Subcutaneous abdominal adipose tissue (tissue), 5 donors: ENCODE data around the gene SYNJ2.

Experiments used
- H3K27ac ChIP-seq: one replicate; pipeline ENCODE4 v1.7.0; 2013; ENCODE audit warnings: low read depth, mild to moderate bottlenecking, inconsistent platforms, low read length, moderate library complexity
- H3K27me3 ChIP-seq, 5 donors: one replicate each; pipeline ENCODE4 v1.7.0; 2013; ENCODE audit warnings: low read length in 5 of 5, inconsistent platforms in 1 of 5; ENCODE audit not compliant: control insufficient read depth in 5 of 5, insufficient read depth in 4 of 5
- H3K36me3 ChIP-seq, 5 donors: one replicate each; pipeline ENCODE4 v1.7.0; 2013; ENCODE audit warnings: low read length in 5 of 5; ENCODE audit not compliant: control insufficient read depth in 5 of 5, insufficient read depth in 5 of 5
- H3K4me1 ChIP-seq, 5 donors: one replicate each; pipeline ENCODE4 v1.7.0; 2013; ENCODE audit warnings: low read length in 5 of 5, mild to moderate bottlenecking in 3 of 5, moderate library complexity in 1 of 5; ENCODE audit not compliant: control insufficient read depth in 5 of 5, insufficient read depth in 5 of 5
- H3K4me3 ChIP-seq, 5 donors: one replicate each; pipeline ENCODE4 v1.7.0; 2013; ENCODE audit warnings: low read length in 5 of 5, low read depth in 1 of 5
- H3K9ac ChIP-seq, 5 donors: one replicate each; pipeline ENCODE4 v1.7.0; 2013; ENCODE audit warnings: low read length in 5 of 5, mild to moderate bottlenecking in 4 of 5, moderate library complexity in 3 of 5
- H3K9me3 ChIP-seq, 5 donors: one replicate each; pipeline ENCODE4 v1.7.0; 2013; ENCODE audit warnings: low read length in 5 of 5; ENCODE audit not compliant: control insufficient read depth in 5 of 5
- donor health status: healthy.
- donor health status: healthy.
- donor health status: healthy.
- donor health status: healthy.
- donor health status: healthy.

The SYNJ2 gene

DNA sequence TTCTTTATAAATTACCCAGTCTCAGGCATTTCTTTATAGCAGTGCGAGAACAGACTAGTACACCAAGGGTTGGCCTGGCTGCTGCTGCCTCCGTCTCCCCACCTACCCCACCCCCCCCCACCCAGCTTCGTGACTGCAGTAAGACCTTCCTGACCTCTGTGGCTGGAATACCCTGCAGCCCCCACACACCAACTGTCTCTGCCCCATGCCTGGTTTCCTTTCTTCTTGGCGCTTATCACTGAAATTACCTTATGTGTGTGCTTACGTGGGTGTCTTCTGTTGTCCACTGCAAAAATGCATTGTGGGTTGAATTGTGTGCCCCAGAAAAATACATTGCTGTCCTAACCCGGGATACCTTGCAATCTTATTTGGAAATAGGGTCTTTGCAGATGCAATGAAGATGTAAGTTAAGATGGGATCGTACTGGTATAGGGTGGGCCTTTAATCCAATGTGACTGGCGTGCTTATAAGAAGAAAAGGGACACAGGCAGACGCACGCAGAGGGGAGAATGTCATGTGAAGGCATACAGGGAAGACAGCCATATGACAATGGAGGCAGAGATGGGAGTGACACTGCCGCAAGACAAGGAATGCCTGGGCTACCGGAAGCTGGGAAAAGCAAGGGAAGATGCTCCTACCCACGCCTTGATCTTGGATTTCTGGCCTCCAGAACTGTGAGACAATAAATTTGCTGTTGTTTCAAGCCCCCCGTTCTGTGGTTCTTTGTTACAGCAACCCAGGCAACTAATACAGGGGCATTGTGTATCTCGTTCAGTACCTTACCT lies 15.4 kb downstream of the SYNJ2 start:
- Histone ChIP-seq H3K27me3 (no peaks in the 10 kb centered on the region), H3K36me3 (no peaks in the 10 kb centered on the region), H3K9me3 (peaks cover 0 to 5% (median 0%) of the 10 kb centered on the region in 5 donors), H3K4me3 (no peak overlapping the region), H3K4me1 (peaks cover 0 to 5% (median 0%) of the 10 kb centered on the region in 5 donors), H3K9ac (no peak overlapping the region), H3K27ac (no peak overlapping the region)

DNA sequence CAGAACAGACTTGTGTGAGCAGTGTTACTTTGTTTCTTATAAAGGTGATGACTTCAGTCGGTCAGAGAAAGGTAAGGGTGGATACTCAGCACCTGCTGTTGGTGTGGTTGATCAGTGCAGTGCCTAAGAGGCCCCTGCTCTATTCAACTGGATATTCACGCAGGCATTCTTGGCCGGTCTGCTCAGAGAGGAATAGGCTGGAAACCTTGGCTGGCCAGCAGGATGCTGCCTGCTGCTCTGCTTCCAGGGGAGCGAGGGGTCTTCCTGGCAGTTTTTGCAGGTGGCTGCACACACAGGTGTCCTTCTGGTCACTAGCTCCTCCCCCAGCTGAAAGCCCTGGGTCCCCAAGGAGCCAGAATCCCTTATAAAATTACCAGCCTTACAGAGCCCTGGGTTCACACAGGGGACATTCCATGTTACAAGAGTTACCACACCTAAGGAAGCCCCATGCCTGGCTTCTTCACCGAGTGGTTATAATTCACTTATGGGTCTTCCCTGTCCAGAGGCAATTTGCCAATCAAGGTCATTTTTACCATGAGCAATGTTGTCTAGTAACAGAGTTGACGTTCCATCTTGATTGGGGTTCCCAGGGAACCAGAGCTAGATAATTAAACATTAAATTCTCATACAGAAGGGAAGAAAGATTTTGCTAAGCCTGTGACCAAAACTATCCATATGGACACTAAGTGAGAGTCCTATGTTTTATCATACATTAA lies 16.4 kb downstream of the SYNJ2 start:
- no peak overlapping the region for H3K27ac ChIP-seq

DNA sequence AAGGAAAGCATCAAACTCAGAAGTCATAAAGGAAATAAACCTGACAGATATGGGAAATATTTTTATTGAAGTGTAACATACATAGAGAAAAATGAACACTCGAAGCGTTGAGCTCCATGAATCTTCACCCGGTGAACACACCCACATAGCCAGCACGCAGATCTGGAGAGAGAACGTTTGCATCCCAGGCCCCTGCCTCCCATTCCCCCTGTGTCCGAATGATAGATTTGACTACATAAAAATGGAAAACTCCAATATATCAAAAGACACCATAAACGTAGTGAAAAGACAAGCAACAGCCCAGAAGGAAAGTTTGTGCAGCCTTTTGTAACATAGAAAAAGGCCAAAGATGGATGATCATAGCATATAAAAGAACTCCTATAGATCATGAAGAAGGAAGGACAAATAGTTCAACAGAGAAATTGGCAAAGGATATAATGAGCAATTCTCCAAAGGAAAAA lies 17.1 kb downstream of the SYNJ2 start:
- Histone ChIP-seq H3K27me3 (no peaks in the 10 kb centered on the region), H3K36me3 (no peaks in the 10 kb centered on the region), H3K27ac (no peak overlapping the region), H3K4me3 (no peak overlapping the region), H3K9ac (no peak overlapping the region), H3K4me1 (peaks cover 2 to 14% (median 14%) of the 10 kb centered on the region in 5 donors), H3K9me3 (peaks cover 0 to 9% (median 0%) of the 10 kb centered on the region in 5 donors)

More for the DNA sequence above, 16.4 kb downstream of the SYNJ2 start:
- no peaks in the 10 kb centered on the region for H3K36me3 ChIP-seq
- no peaks in the 10 kb centered on the region for H3K27me3 ChIP-seq
- peaks cover 0 to 11% (median 7%) of the 10 kb centered on the region in 5 donors for H3K4me1 ChIP-seq
- H3K4me3 ChIP-seq: no peak overlapping the region
- H3K9ac ChIP-seq: no peak overlapping the region
- H3K9me3 ChIP-seq: peaks cover 0 to 9% (median 0%) of the 10 kb centered on the region in 5 donors

DNA sequence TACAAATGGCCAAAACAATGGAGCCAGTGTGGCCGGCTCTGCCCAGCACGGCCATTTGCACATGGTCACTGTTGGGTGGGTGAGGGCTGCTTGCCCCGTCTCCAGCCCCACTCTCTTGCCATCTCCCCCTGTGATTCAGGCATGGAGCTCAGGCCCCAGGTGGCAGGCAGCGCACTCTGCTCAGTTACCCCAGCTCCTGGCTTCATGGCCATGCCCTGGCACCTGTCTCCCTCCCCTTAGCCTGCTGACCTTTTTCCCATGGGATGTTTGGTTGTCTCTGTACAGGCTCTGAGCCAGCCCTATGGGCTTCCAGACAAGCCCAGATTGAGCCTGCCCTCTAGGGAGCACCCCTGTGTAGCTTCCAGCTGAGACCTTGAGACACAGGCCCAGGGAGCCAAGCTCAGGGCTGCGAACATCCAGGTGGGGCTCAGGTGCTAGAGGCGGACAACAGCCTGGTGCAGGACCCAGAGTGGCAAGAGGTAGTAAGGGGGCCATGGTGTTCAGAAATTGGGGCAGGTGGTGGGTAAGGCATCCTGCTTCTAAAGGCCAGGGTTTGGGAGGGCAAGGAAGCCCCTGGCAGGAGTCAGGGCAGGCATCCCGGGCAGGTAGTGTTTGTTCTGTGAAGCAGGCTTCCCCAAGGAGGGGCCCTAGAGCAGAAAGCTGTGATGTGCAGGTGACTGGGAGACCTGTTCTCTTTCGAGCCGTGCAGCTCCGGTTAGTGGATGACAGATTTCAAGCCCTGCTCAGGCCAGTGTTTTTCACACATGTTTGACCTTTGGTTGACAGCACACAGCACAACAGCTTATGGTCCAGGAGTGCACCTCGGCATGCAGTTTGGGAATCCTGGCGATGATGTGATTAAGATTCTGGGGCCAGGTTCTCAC lies 17.7 kb downstream of the SYNJ2 start:
- Histone ChIP-seq H3K36me3 (no peaks in the 10 kb centered on the region), H3K4me3 (no peak overlapping the region), H3K4me1 (peaks cover 2 to 21% (median 14%) of the 10 kb centered on the region in 5 donors), H3K9me3 (peaks cover 0 to 9% (median 0%) of the 10 kb centered on the region in 5 donors), H3K27ac (no peak overlapping the region), H3K9ac (no peak overlapping the region), H3K27me3 (no peaks in the 10 kb centered on the region)

DNA sequence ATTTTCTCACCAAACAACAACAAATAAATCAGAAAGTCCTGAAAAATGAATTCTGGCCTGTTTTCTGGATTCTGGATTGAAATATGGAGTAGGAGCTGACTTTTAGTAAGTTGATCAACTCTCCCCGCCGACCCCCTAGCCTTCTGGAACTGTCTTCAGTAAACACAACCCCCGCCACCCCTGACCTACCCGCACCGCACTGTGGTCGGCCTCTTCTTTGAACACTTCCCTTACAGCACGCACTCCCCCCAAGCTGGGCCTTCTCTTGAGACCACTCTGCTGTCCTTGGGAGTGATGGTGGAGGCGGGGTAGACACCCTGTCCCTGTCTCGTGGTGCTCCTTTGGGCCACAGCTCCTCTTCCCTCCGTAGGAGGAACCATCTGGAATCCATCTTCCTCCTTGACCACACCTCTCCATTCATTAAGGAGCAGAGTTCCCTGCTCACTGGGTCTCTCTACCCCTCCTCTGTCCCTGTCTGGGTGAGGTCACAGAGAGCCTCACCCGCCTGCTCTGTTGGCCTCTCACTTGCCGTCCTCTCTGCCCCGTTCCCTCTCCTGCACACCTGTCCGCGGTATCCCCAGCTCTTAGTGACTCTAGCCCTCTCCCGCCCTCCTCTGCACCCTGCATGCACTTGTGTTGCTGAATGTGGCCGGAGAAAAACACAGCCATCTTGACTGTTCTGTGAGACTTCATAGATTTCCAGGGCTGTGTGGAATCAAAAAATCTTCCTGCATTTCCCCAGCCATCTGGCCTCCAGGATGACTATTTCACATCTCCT lies 19.1 kb downstream of the SYNJ2 start:
- Histone ChIP-seq H3K4me3 (no peak overlapping the region), H3K36me3 (no peaks in the 10 kb centered on the region), H3K27ac (no peak overlapping the region), H3K9me3 (peaks cover 0 to 9% (median 0%) of the 10 kb centered on the region in 5 donors), H3K9ac (no peak overlapping the region), H3K4me1 (peaks cover 2 to 24% (median 14%) of the 10 kb centered on the region in 5 donors), H3K27me3 (peaks cover 0 to under 1% (median 0%) of the 10 kb centered on the region in 5 donors)

DNA sequence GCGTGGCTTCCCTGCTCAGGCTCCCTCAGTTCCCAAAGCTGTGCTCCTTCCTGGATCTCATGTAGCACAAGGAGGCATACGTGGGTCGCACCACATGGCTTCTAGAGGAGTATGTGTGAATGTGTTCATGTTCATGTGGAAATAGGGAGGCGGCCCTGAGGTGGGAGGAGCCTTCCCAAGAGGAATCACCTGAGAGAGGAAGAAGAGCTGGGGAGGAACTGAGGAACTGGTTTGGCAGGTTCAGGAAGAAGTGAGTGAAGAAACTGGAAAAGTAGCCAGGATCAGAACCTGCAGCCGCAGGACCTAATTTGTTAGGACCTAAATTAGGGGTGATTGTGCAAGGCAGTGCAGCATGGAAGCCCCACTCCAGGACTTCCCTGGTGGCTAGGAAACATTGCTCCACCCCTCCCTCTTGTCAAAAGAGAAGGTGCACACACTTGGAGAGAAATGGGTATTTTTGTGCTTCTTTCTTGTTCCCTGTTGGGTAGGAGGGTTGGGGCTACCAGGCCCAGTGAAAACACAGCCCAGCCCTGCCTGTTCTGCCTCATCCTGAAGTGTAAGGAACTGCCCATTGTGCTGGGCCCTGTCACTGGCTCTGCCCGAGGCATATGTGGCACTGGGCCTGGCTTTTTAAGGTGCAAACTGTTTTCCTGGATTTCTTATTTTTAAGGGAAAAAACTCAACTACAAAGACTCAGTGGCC lies 20.7 kb downstream of the SYNJ2 start:
- Histone ChIP-seq H3K4me3 (no peak overlapping the region), H3K4me1 (peaks cover 2 to 24% (median 14%) of the 10 kb centered on the region in 5 donors), H3K9ac (no peak overlapping the region)

DNA sequence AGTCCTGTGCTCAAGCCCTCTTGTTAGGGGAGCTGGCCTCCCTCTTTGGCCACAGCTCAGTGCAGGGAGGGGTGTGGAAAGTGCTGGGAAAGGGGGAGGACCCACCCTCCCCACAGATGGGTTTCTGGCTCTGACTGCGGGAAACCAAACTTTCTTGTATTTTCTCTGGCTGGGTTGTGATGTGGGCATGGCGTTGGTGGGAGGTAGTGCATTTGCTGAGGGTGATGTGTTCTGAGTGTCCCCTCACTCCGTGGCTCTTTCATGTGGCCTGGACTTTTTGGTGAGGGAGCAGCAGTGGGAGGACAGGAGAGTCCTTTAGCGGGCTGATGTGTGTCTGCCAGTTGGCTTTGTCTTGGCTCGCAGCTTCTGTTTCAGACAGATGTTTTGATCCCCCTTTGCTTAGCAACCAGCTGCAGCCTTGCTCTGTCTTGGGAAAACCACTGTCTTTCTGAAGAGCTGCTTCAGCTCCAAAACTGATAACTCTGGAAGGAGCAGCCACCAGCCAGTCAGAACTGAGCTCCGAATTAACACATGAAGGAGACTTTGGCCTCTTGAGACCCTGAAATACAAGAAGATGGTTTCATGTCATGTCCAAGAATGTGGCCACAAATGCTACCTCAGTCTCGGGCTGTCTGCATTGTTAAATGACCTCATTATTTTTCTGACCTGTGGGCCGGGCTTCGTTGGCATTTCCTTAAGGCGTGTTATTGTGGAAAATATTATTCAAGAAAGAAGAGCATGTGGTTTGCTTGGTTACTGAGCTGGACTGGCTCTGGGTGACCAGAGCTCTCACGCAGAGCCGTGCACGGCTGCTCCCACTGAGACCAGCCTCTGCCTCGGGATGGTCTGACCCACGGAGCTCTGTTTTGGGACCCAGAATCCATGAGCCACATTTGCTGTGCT lies 21.5 kb downstream of the SYNJ2 start:
- Histone ChIP-seq H3K4me3 (peak overlapping the region in 3 of 5 donors; percentile 1 to 7 (median 1)), H3K27ac (peak overlapping the region; percentile 61), H3K4me1 (peaks cover 2 to 24% (median 14%) of the 10 kb centered on the region in 5 donors), H3K9ac (no peak overlapping the region), H3K9me3 (peaks cover 0 to 9% (median 0%) of the 10 kb centered on the region in 5 donors), H3K27me3 (peaks cover 0 to 3% (median 0%) of the 10 kb centered on the region in 5 donors), H3K36me3 (no peaks in the 10 kb centered on the region)

More for the DNA sequence above, 20.7 kb downstream of the SYNJ2 start:
- Histone ChIP-seq H3K27me3 (peaks cover 0 to 3% (median 0%) of the 10 kb centered on the region in 5 donors), H3K27ac (peak overlapping the region; percentile 61), H3K9me3 (peaks cover 0 to 9% (median 0%) of the 10 kb centered on the region in 5 donors), H3K36me3 (no peaks in the 10 kb centered on the region)
